GM12864 (cell line): ENCODE results near the gene PACS1.
A peak's percentile ranks its signal among the peaks of the same experiment; 100 is the strongest.
"Not testable (repeated sequence)": the region's sequence is repeated elsewhere in the genome, so short reads cannot be mapped to it uniquely, and the experiment has no call there.

ENCODE experiments used
- DNase-seq: peaks from one replicate; pipeline ENCODE4 v3.0.0-alpha.2; 2011; ENCODE audit warnings: low read depth
- H3K4me3 ChIP-seq: 2 replicates; pipeline ENCODE4 v1.5.1; 2011; ENCODE audit warnings: mild to moderate bottlenecking, low read depth, low read length, control low read depth
- CTCF ChIP-seq: IDR thresholded peaks from 2 replicates; pipeline ENCODE4 v1.5.1; 2011; ENCODE audit warnings: low read depth, mild to moderate bottlenecking, moderate library complexity, low read length, control low read depth, inconsistent platforms; ENCODE audit errors: missing control alignments

Gene PACS1

GRCh38 chr11:66243782-66244535 lies 173.9 kb downstream of the PACS1 start:
- H3K4me3 ChIP-seq = no peak overlapping the region
- no peak for TF ChIP-seq CTCF
- DNase-seq = no peak

GRCh38 chr11:66247295-66247694 lies 177.2 kb downstream of the PACS1 start:
- no peak overlapping the region for H3K4me3 ChIP-seq
- no peak for TF ChIP-seq CTCF
- no peak for DNase-seq

GRCh38 chr11:66247801-66248200 lies 177.7 kb downstream of the PACS1 start:
- H3K4me3 ChIP-seq = no peak overlapping the region
- TF ChIP-seq CTCF = no peak
- DNase-seq = no peak

- DNase-seq = no peak
- H3K4me3 ChIP-seq = no peak overlapping the region
- no peak for TF ChIP-seq CTCF
These were observed 178.8 kb downstream of the PACS1 start for GRCh38 chr11:66248903-66249302.

- H3K4me3 ChIP-seq = no peak overlapping the region
- DNase-seq = no peak
- TF ChIP-seq CTCF = no peak
These were observed 181.7 kb downstream of the PACS1 start for GRCh38 chr11:66251809-66252208.

- DNase-seq, H3K4me3 ChIP-seq: not testable (repeated sequence)
These were observed 183.0 kb downstream of the PACS1 start for GRCh38 chr11:66253081-66253480.

- no peak for TF ChIP-seq CTCF
- H3K4me3 ChIP-seq = peak overlapping the region; percentile 78
- no peak for DNase-seq
These were observed 188.4 kb downstream of the PACS1 start for GRCh38 chr11:66258473-66258893.
